Measurements from ENCODE around the gene LRRK1. TPM values are rescaled to one million over a fixed set of nuclear protein-coding genes. Genes with fewer than 3 reads are reported as not detected.

LRRK1 gene
- total RNA-seq, 3 donors from 2014 or later (not counting 1 experiment from before 2014, with no cell fraction given) = 1.2 to 5.5 (median 3.2) TPM

GRCh38 chr15:101020945-101021344 is 101.8 kb downstream of the LRRK1 start:
- H3K9me3 ChIP-seq (ENCODE audit: control insufficient read depth, insufficient read depth, low read length) = no peaks in the 10 kb centered on the region
- H3K36me3 ChIP-seq (ENCODE audit: control insufficient read depth, insufficient read depth, low read length) = no peaks in the 10 kb centered on the region
- Mint-ChIP-seq H3K36me3 (no peaks in the 10 kb centered on the region), H3K4me1 (no peaks in the 10 kb centered on the region), H3K27me3 (ENCODE audit: low read depth in 2 of 2) (peaks cover 0 to 2% of the 10 kb centered on the region in 2 donors), H3K9me3 (no peaks in the 10 kb centered on the region), H3K4me3 (no peak overlapping the region), H3K27ac (no peak overlapping the region)
- WGBS (ENCODE audit: insufficient coverage) = 88% methylated on average over 9 of the region's 10 CpGs
- peaks cover 3% of the 10 kb centered on the region for H3K4me1 ChIP-seq (ENCODE audit: control insufficient read depth, insufficient read depth, low read length)
- no peaks in the 10 kb centered on the region for H3K27me3 ChIP-seq (ENCODE audit: control insufficient read depth, insufficient read depth, low read length)
- intact Hi-C loops (cut with micrococcal nuclease) = no loop called here
- DNase-seq = no peak
- TF ChIP-seq, protein P1, sequence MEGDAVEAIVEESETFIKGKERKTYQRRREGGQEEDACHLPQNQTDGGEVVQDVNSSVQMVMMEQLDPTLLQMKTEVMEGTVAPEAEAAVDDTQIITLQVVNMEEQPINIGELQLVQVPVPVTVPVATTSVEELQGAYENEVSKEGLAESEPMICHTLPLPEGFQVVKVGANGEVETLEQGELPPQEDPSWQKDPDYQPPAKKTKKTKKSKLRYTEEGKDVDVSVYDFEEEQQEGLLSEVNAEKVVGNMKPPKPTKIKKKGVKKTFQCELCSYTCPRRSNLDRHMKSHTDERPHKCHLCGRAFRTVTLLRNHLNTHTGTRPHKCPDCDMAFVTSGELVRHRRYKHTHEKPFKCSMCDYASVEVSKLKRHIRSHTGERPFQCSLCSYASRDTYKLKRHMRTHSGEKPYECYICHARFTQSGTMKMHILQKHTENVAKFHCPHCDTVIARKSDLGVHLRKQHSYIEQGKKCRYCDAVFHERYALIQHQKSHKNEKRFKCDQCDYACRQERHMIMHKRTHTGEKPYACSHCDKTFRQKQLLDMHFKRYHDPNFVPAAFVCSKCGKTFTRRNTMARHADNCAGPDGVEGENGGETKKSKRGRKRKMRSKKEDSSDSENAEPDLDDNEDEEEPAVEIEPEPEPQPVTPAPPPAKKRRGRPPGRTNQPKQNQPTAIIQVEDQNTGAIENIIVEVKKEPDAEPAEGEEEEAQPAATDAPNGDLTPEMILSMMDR (IDR thresholded peaks at IDR 0.05) = no peak
- H3K27ac ChIP-seq (ENCODE audit: low read length) = no peak overlapping the region
- ATAC-seq = no peak
- H3K4me3 ChIP-seq (ENCODE audit: low read length) = no peak overlapping the region

DNA sequence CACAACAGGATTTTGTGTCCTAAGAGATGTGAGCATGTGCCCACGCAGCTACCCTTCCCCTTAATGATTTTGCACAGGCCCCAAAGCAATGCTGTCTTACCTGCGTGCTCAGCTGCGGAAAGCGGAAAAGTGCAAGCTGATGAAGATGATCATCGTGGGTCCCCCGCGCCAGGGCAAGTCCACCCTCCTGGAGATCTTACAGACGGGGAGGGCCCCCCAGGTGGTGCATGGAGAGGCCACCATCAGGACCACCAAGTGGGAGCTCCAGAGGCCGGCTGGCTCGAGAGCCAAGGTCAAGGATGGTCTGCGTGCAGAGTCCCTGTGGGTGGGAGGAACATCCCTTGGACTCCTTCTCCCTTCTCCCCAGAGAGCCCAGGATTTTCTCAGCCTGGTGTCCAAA is 103.1 kb downstream of the LRRK1 start:
- Histone ChIP-seq H3K9me3 (ENCODE audit: control insufficient read depth, insufficient read depth, low read length) (no peaks in the 10 kb centered on the region), H3K4me1 (ENCODE audit: control insufficient read depth, insufficient read depth, low read length) (peaks cover 3% of the 10 kb centered on the region), H3K4me3 (ENCODE audit: low read length) (no peak overlapping the region), H3K36me3 (ENCODE audit: control insufficient read depth, insufficient read depth, low read length) (no peaks in the 10 kb centered on the region), H3K27ac (ENCODE audit: low read length) (no peak overlapping the region), H3K27me3 (ENCODE audit: control insufficient read depth, insufficient read depth, low read length) (no peaks in the 10 kb centered on the region)
- Mint-ChIP-seq H3K27ac (no peak overlapping the region), H3K4me3 (no peak overlapping the region), H3K4me1 (no peaks in the 10 kb centered on the region), H3K36me3 (no peaks in the 10 kb centered on the region), H3K9me3 (no peaks in the 10 kb centered on the region), H3K27me3 (ENCODE audit: low read depth in 2 of 2) (peaks cover 0 to 2% of the 10 kb centered on the region in 2 donors)
- TF ChIP-seq, protein P1 (IDR thresholded peaks at IDR 0.05) = no peak
- ATAC-seq (no peak), DNase-seq (no peak)
- 84% methylated on average over 11 of the region's 11 CpGs for WGBS (ENCODE audit: insufficient coverage)
- intact Hi-C loops (cut with micrococcal nuclease) = no loop called here

DNA sequence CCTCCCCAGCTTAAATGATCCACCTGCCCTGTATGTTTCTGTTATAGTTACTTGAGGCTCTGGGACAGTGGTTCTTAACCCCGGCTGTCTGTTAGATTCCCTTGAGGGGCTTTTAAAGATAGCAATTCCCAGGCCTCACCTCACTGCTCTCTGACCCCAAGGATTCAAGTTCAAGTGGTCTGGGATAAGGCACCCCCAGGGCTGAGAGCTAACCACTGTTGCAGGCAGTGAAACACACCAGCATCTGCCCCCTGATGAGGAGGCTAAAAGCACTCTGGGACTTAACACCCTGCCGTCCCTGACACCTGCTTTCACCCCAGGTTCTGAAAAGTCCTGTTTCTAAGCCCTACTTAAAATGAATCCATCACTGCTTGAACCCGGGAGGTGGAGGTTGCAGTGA is 103.7 kb downstream of the LRRK1 start:
- H3K4me3 Mint-ChIP-seq = no peak overlapping the region
- no peaks in the 10 kb centered on the region for H3K4me1 Mint-ChIP-seq
- no peaks in the 10 kb centered on the region for H3K36me3 ChIP-seq (ENCODE audit: control insufficient read depth, insufficient read depth, low read length)
- no peak overlapping the region for H3K27ac ChIP-seq (ENCODE audit: low read length)
- 85% methylated on average over 3 of the region's 3 CpGs for WGBS (ENCODE audit: insufficient coverage)
- no peaks in the 10 kb centered on the region for H3K9me3 Mint-ChIP-seq
- intact Hi-C loops (cut with micrococcal nuclease) = no loop called here
- no peaks in the 10 kb centered on the region for H3K36me3 Mint-ChIP-seq
- H3K27me3 Mint-ChIP-seq (ENCODE audit: low read depth in 2 of 2) = peaks cover 0 to 2% of the 10 kb centered on the region in 2 donors
- peaks cover 3% of the 10 kb centered on the region for H3K4me1 ChIP-seq (ENCODE audit: control insufficient read depth, insufficient read depth, low read length)
- H3K27ac Mint-ChIP-seq = no peak overlapping the region
- ATAC-seq (no peak), DNase-seq (no peak)
- H3K9me3 ChIP-seq (ENCODE audit: control insufficient read depth, insufficient read depth, low read length) = no peaks in the 10 kb centered on the region
- TF ChIP-seq, protein P1 (IDR thresholded peaks at IDR 0.05) = no peak
- no peaks in the 10 kb centered on the region for H3K27me3 ChIP-seq (ENCODE audit: control insufficient read depth, insufficient read depth, low read length)
- no peak overlapping the region for H3K4me3 ChIP-seq (ENCODE audit: low read length)

DNA sequence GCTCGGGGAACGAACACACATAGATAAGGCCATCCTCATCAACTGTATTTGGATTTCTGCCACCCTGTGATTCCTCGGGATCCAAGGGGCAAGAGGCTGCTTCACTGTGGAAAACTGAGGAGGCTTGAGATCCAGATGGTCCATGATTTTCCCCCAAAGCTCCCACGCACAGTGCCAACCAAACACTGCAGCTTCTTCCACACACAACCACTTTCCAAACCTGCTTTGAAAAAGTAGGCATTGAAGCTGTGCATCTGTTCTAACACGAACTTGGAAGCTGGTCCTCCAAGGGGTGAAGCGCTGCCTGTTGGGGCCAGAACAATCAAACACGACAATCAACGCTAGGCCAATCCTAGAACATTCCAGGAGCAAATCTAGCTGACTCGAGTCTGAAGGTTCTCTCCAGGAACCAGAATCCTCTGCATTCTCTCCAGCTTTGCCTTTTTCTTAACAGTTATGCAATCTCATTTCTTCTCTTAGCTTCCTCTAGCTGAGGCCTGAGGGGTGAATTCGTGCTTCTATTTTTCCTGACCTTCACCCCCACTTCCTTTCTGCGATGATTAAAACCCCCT is 104.4 kb downstream of the LRRK1 start:
- H3K27ac Mint-ChIP-seq = no peak overlapping the region
- H3K9me3 Mint-ChIP-seq = no peaks in the 10 kb centered on the region
- peaks cover 0 to 2% of the 10 kb centered on the region in 2 donors for H3K27me3 Mint-ChIP-seq (ENCODE audit: low read depth in 2 of 2)
- Histone ChIP-seq H3K36me3 (ENCODE audit: control insufficient read depth, insufficient read depth, low read length) (no peaks in the 10 kb centered on the region), H3K27ac (ENCODE audit: low read length) (no peak overlapping the region), H3K4me1 (ENCODE audit: control insufficient read depth, insufficient read depth, low read length) (peaks cover 3% of the 10 kb centered on the region), H3K9me3 (ENCODE audit: control insufficient read depth, insufficient read depth, low read length) (no peaks in the 10 kb centered on the region), H3K27me3 (ENCODE audit: control insufficient read depth, insufficient read depth, low read length) (no peaks in the 10 kb centered on the region), H3K4me3 (ENCODE audit: low read length) (no peak overlapping the region)
- H3K4me3 Mint-ChIP-seq = no peak overlapping the region
- no peak for DNase-seq
- intact Hi-C loops (cut with micrococcal nuclease) = no loop called here
- no peaks in the 10 kb centered on the region for H3K4me1 Mint-ChIP-seq
- 77% methylated on average over 11 of the region's 11 CpGs for WGBS (ENCODE audit: insufficient coverage)
- TF ChIP-seq, protein P1 (IDR thresholded peaks at IDR 0.05) = no peak
- no peaks in the 10 kb centered on the region for H3K36me3 Mint-ChIP-seq
- no peak for ATAC-seq

All from natural killer cell (primary cell).